ENCODE data around the gene ANKRD36.
"Not testable (repeated sequence)": the region's sequence is repeated elsewhere in the genome, so short reads cannot be mapped to it uniquely, and the experiment has no call there.

The ANKRD36 gene

GRCh38 chr2:97113050-97113881, at the start of gene ANKRD36:
Gene ANKRD36 (plus strand): TSS chr2:97113153. CDS start chr2:97113740, 587 bp downstream.
- DNase-seq, result peak; percentile 84

GRCh38 chr2:97066030-97066429, 46.9 kb upstream of the ANKRD36 start:
- DNase-seq, result not testable (repeated sequence)

GRCh38 chr2:97067279-97068004, 45.5 kb upstream of the ANKRD36 start:
- DNase-seq, result no peak

GRCh38 chr2:97068074-97068473, 44.9 kb upstream of the ANKRD36 start:
- DNase-seq, result no peak

GRCh38 chr2:97068722-97069121, 44.2 kb upstream of the ANKRD36 start:
- not testable (repeated sequence) for DNase-seq

GRCh38 chr2:97070915-97071314, 42.0 kb upstream of the ANKRD36 start:
- DNase-seq, result not testable (repeated sequence)

GRCh38 chr2:97077213-97077612, 35.7 kb upstream of the ANKRD36 start:
- not testable (repeated sequence) for DNase-seq

GRCh38 chr2:97080855-97081254, 32.1 kb upstream of the ANKRD36 start:
- DNase-seq, result not testable (repeated sequence)

- not testable (repeated sequence) for DNase-seq
Measured at GRCh38 chr2:97082206-97082605, 30.7 kb upstream of the ANKRD36 start.

- not testable (repeated sequence) for DNase-seq
Measured at GRCh38 chr2:97083516-97083915, 29.4 kb upstream of the ANKRD36 start.

- not testable (repeated sequence) for DNase-seq
Measured at GRCh38 chr2:97085093-97085492, 27.9 kb upstream of the ANKRD36 start.

- not testable (repeated sequence) for DNase-seq
Measured at GRCh38 chr2:97088706-97089105, 24.2 kb upstream of the ANKRD36 start.

- DNase-seq, result not testable (repeated sequence)
Measured at GRCh38 chr2:97092946-97093345, 20.0 kb upstream of the ANKRD36 start.

GRCh38 chr2:97093983-97094771, 18.8 kb upstream of the ANKRD36 start:
- not testable (repeated sequence) for DNase-seq

- peak; percentile 88 for DNase-seq
Measured at GRCh38 chr2:97094772-97095611, 18.0 kb upstream of the ANKRD36 start, which contains the start of gene FAHD2B. Gene FAHD2B (minus strand): TSS chr2:97094882. CDS start chr2:97091706, 3,176 bp downstream.

GRCh38 chr2:97095661-97096060, 17.3 kb upstream of the ANKRD36 start:
- no peak for DNase-seq

GRCh38 chr2:97098786-97099372, 14.1 kb upstream of the ANKRD36 start:
- DNase-seq, result not testable (repeated sequence)

- not testable (repeated sequence) for DNase-seq
Measured at GRCh38 chr2:97106878-97107277, 6.1 kb upstream of the ANKRD36 start.

- not testable (repeated sequence) for DNase-seq
Measured at GRCh38 chr2:97111246-97111645, 1.7 kb upstream of the ANKRD36 start.

GRCh38 chr2:97112320-97113049, 468 bp upstream of the ANKRD36 start:
- peak; percentile 49 for DNase-seq

- DNase-seq, result not testable (repeated sequence)
Measured at GRCh38 chr2:97113882-97114255, 916 bp downstream of the ANKRD36 start.
